ENCODE measurements around the gene EOMES.
A peak's percentile ranks its signal among the peaks of the same experiment; 100 is the strongest.
"Not testable (repeated sequence)": the region's sequence is repeated elsewhere in the genome, so short reads cannot be mapped to it uniquely, and the experiment has no call there.

The EOMES gene

DNA sequence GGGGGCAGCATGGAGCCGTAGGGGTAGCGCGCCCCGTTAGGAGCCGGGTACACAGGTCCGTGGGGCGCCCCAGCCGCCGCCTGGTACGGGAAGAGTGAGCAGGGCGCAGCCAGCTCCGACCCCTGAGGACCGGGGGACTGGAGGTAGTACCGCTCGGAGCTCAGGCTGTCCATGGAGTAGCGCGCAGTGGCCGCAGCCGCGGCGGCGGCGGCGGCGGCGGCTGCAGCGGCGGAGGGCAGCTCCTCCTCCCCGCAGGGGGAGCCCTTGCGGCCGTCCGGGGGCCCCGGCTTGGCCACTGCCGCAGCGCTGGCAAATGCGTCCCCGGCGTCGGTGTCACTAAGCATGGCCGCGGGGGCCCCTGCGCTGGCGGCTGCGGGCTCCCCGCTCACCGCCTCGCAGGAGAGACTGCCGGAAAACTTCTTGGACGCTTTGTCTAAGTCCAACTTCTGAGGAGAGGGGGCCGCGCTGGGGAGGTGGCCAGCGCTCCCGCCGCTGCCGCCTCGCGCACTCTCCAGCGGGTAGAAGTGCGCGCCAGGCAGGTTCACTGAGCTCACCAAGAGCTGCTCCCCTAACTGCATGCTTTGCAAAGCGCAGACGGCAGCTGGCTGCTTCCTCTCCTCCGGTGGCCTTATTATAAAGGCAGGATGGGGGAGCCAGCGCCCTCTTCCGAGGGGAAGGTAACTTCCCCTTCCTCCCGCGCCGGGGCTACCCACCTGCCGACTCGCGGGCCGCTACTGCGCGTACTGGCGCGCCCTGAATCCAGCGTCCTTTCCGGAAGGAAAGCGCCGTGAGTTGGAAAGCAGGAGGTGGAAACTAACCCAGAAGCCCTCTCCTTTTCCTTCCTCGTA lies at the start of gene EOMES:
TSS of gene EOMES (minus strand) at position 607 of the 848 bp plus-strand sequence. CDS start at position 578, 29 bp downstream.
- ATAC-seq: peak; percentile 54 to 61

GRCh38 chr3:27770384-27770783 lies 48.3 kb upstream of the EOMES start:
- not testable (repeated sequence) for ATAC-seq

GRCh38 chr3:27767000-27767399 lies 44.9 kb upstream of the EOMES start:
- no peak for ATAC-seq

GRCh38 chr3:27758083-27758482 lies 36.0 kb upstream of the EOMES start:
- no peak for ATAC-seq

- no peak for ATAC-seq
These were observed 34.8 kb upstream of the EOMES start for GRCh38 chr3:27756877-27757276.

DNA sequence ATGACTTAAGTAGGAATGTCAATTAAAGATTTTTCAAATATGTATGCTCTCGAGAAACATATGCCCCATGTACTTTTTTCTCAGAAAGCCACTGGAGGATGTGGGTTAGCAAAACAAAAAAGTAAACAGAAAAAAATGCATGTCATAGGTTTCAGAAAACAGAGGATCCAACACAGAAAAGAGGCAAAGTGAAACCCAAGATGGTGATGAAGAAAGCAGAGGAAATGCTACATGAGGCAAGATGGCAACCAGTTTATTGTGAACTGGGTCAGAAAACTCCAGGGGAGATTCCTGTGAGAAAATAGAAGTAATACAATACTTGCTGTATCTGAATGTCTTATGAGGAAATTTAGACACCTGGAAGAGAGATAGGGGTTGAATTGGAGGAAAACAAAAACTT lies 30.8 kb upstream of the EOMES start:
- no peak for ATAC-seq

- no peak for ATAC-seq
These were observed 27.5 kb upstream of the EOMES start for GRCh38 chr3:27749643-27750042.

GRCh38 chr3:27746838-27747237 lies 24.7 kb upstream of the EOMES start:
- ATAC-seq: no peak

GRCh38 chr3:27740854-27741253 lies 18.7 kb upstream of the EOMES start:
- no peak for ATAC-seq

- no peak for ATAC-seq
These were observed 15.0 kb upstream of the EOMES start for GRCh38 chr3:27737091-27737490.

DNA sequence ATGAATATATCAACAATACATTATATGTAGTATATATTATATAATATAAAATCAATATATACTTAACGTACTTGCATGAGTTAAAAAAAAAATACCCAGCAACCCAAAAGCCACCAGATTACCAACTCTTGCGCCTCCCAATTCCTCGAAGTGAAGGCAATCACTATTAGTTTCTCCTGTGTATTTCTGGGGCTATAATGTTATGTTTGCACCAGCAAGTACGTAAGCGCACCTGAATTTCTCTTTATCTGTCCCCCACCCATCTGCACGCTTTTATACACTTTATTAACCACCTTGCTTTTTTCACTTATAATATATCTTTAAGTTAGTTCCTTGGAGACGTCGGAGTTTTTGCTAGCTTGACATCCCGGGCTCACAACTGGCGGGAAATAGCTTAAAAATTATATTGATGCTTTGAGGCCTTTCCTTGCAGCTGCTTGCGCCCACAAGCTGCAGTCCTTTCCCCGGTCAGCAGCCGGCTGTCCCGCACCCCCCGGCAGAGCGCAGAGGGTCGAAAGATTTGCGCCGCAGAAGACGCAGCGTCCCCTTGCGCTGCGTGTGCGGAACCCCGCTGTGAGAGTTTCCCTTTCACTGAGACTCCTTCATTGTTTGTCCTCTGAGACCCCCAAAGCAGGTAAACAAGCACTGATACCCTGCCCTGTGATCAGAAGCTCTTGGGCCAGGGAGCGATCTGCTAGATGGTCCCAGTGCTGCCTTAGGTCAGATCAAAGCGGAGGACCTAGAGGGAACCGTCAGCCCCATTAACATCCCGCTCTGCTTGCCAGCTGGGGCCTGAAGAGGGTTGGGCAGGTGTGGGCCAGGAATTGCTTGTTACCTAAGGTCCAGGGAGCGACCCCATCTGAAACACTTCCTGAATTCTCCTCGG lies 8.9 kb upstream of the EOMES start:
- no peak for ATAC-seq

GRCh38 chr3:27729748-27730611 lies 7.9 kb upstream of the EOMES start:
- no peak for ATAC-seq

- ATAC-seq: no peak
These were observed 7.2 kb upstream of the EOMES start for GRCh38 chr3:27729325-27729724.

DNA sequence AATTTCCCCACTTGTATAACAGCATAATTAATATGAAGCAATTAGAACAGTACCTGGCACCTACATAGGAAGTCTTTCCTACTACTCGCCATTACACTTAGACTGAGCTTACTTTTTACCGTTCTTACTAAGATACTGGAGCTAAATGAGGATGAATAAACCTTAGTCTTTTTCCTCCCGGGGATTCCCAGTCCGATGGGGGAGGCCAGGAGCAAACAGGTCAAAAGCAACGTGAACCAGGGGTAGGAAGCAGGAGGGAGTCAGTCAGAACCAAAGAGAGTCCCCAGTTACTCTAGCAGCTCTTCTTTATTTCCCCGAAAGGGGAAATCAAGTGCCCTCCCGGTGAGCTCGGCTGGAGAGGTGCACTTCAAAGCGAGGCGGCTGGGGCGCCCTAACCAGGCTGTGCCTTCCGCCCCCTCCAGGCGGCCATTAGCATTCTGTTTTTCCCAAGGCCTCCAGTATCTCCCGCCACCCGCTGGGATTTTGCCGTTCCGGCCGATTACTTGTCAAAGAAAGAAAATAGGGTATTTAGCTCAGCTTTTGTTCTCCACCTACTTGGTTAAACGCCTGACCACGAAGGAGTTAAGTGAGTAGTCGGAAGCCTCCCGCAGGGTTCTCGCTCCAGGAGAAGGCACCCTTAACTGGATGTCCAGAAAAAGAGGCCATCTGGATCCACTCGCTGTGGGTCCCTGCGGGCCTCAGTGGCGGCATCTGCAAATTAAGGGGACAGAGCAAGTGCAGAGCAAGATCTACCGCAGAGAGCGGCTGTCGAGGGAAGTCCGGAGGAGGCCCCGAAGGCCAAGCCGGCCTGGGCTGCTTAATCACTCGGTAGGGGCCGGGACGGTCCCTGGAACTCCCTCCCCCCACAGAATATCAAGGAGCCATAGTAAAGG lies 6.3 kb upstream of the EOMES start:
- ATAC-seq: peak in 1 of 2 donors; percentile 41

DNA sequence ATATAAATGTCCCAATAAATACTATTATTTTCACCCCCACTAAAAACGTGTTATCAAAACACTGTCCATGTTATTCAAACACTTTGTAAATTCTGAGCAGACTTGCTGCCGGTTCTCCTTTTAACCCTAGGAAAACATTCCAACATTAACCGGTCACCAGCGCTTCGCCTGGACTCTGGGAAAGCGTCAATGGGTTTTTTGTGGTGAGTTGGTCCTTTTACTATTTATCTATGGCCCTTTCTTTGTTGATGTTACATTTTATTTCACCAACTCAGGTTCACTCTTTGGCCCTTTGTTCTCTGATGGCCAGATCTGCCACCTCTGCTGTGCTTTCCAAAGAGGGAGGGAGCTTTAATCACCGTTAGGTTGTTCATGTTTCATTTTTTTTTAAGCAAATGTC lies 4.1 kb upstream of the EOMES start:
- ATAC-seq: no peak

- ATAC-seq: no peak
These were observed 2.5 kb upstream of the EOMES start for GRCh38 chr3:27724459-27725197.

DNA sequence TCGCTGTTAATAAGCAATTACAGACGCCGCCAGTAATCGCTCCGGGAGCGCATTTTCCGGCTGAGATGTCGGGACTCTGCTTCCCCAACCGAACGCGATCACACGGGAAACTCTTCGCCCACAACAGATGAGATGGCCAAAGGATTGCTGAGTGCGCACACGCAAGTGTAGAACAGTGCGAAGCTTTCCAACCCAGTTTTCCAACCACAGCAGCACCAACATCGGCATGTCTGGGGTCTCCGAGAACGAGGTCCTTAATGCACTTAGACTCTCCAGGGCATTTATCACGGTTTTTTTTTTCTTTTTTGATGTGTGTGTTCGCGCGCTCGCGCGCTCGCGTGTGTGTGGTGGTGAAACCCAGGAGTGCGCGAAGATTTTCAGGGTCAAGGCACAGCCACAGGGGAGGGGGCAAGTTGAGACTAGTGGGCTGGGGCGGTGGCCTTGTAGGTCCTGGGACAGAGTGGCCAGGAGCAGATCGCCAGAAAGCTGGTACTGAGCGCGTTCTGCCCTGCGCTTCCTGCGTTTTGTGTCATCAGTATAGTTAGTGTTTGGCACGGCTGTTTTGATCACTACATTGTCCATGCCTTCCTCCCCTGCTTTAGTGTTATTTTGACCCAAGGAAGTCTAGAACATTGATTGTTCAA lies 1.8 kb upstream of the EOMES start:
- ATAC-seq: no peak

GRCh38 chr3:27723456-27723814 lies 1.3 kb upstream of the EOMES start:
- ATAC-seq: no peak

GRCh38 chr3:27723001-27723445 lies 900 bp upstream of the EOMES start:
- no peak for ATAC-seq

All from activated CD4-positive, CD25-positive, alpha-beta regulatory T cell treated with anti-CD3 and anti-CD28 coated beads, Interleukin-2, amount 50 U/mL, for 24 hours (primary cell).